ENCODE measurements around the gene TGM2.

TGM2 gene

GRCh38 chr20:38138086-38138778, 26.8 kb downstream of the TGM2 start:
- no peak overlapping the region for H3K4me3 ChIP-seq (ENCODE audit: low read depth, low read length)
- H3K79me1 ChIP-seq (ENCODE audit: low read length): peaks cover 16% of the 10 kb centered on the region
- H3K4ac ChIP-seq (ENCODE audit: low read depth, low read length): no peak overlapping the region
- no peak overlapping the region for H3K14ac ChIP-seq (ENCODE audit: low read length)
- H3K27me3 ChIP-seq (ENCODE audit: insufficient read depth, low read length): no peaks in the 10 kb centered on the region
- H3K18ac ChIP-seq (ENCODE audit: low read length): no peak overlapping the region
- no peak overlapping the region for H3K27ac ChIP-seq (ENCODE audit: low read depth, low read length)
- peaks cover 16 to 30% of the 10 kb centered on the region in 2 experiments for H3K4me1 ChIP-seq (ENCODE audit: control insufficient read depth in 1 of 2, insufficient read depth in 2 of 2, low read length in 2 of 2)
- H4K12ac ChIP-seq (ENCODE audit: low read depth, low read length): no peak overlapping the region
- no peak overlapping the region for H2BK120ac ChIP-seq (ENCODE audit: insufficient read depth, low read length, poor library complexity)
- H4K91ac ChIP-seq (ENCODE audit: low read depth, low read length): no peak overlapping the region
- no CpG with 5 or more reads among the region's 15 CpGs for WGBS (ENCODE audit: extremely low coverage, insufficient coverage, insufficient read length)
- H3K9ac ChIP-seq (ENCODE audit: low read length): no peak overlapping the region
- no peak overlapping the region for H4K8ac ChIP-seq (ENCODE audit: low read depth, low read length)
- peaks cover 52 to 70% of the 10 kb centered on the region in 2 experiments for H3K36me3 ChIP-seq (ENCODE audit: control insufficient read depth in 1 of 2, insufficient read depth in 2 of 2, low read length in 2 of 2)
- H3K4me2 ChIP-seq (ENCODE audit: low read length): no peak overlapping the region
- no peak overlapping the region for H2BK12ac ChIP-seq (ENCODE audit: low read length)
- no peaks in the 10 kb centered on the region for H3K79me2 ChIP-seq (ENCODE audit: control insufficient read depth, insufficient read depth, low read length, poor library complexity)
- H3K23ac ChIP-seq (ENCODE audit: low read length): no peak overlapping the region
- no peak for DNase-seq
- no peak overlapping the region for H2BK5ac ChIP-seq (ENCODE audit: low read depth, low read length, poor library complexity)
- peak overlapping the region; percentile 38 for H2AK5ac ChIP-seq (ENCODE audit: low read length)
- no peak overlapping the region for H2AFZ ChIP-seq (ENCODE audit: insufficient read depth, low read length, poor library complexity)
- peaks cover 9% of the 10 kb centered on the region for H3K9me3 ChIP-seq (ENCODE audit: insufficient read depth, low read depth, low read length)

- Histone ChIP-seq H3K27ac (ENCODE audit: low read depth, low read length) (no peak overlapping the region), H2AFZ (ENCODE audit: insufficient read depth, low read length, poor library complexity) (no peak overlapping the region), H3K27me3 (ENCODE audit: insufficient read depth, low read length) (no peaks in the 10 kb centered on the region), H3K79me2 (ENCODE audit: control insufficient read depth, insufficient read depth, low read length, poor library complexity) (no peaks in the 10 kb centered on the region), H4K12ac (ENCODE audit: low read depth, low read length) (no peak overlapping the region), H3K4me3 (ENCODE audit: low read depth, low read length) (no peak overlapping the region), H3K4me1 (ENCODE audit: control insufficient read depth in 1 of 2, insufficient read depth in 2 of 2, low read length in 2 of 2) (peaks cover 20 to 28% of the 10 kb centered on the region in 2 experiments), H4K91ac (ENCODE audit: low read depth, low read length) (no peak overlapping the region), H3K18ac (ENCODE audit: low read length) (no peak overlapping the region), H3K4ac (ENCODE audit: low read depth, low read length) (no peak overlapping the region), H4K8ac (ENCODE audit: low read depth, low read length) (no peak overlapping the region), H2BK5ac (ENCODE audit: low read depth, low read length, poor library complexity) (no peak overlapping the region), H2BK120ac (ENCODE audit: insufficient read depth, low read length, poor library complexity) (no peak overlapping the region), H3K9ac (ENCODE audit: low read length) (peak overlapping the region; percentile 28), H3K23ac (ENCODE audit: low read length) (no peak overlapping the region), H3K14ac (ENCODE audit: low read length) (no peak overlapping the region), H3K36me3 (ENCODE audit: control insufficient read depth in 1 of 2, insufficient read depth in 2 of 2, low read length in 2 of 2) (peaks cover 54 to 71% of the 10 kb centered on the region in 2 experiments), H2BK12ac (ENCODE audit: low read length) (no peak overlapping the region), H3K4me2 (ENCODE audit: low read length) (no peak overlapping the region), H3K9me3 (ENCODE audit: insufficient read depth, low read depth, low read length) (peaks cover 9% of the 10 kb centered on the region), H2AK5ac (ENCODE audit: low read length) (no peak overlapping the region), H3K79me1 (ENCODE audit: low read length) (peaks cover 18% of the 10 kb centered on the region)
- WGBS (ENCODE audit: extremely low coverage, insufficient coverage, insufficient read length): no CpG with 5 or more reads among the region's 11 CpGs
- no peak for DNase-seq
Measured at GRCh38 chr20:38137441-38138037, 27.5 kb downstream of the TGM2 start.

- no peak overlapping the region for H3K18ac ChIP-seq (ENCODE audit: low read length)
- H3K4ac ChIP-seq (ENCODE audit: low read depth, low read length): no peak overlapping the region
- H3K27me3 ChIP-seq (ENCODE audit: insufficient read depth, low read length): no peaks in the 10 kb centered on the region
- H2BK12ac ChIP-seq (ENCODE audit: low read length): no peak overlapping the region
- no peak overlapping the region for H3K27ac ChIP-seq (ENCODE audit: low read depth, low read length)
- no peak overlapping the region for H3K14ac ChIP-seq (ENCODE audit: low read length)
- H4K12ac ChIP-seq (ENCODE audit: low read depth, low read length): no peak overlapping the region
- no peak overlapping the region for H2BK5ac ChIP-seq (ENCODE audit: low read depth, low read length, poor library complexity)
- no peak overlapping the region for H2BK120ac ChIP-seq (ENCODE audit: insufficient read depth, low read length, poor library complexity)
- H2AK5ac ChIP-seq (ENCODE audit: low read length): no peak overlapping the region
- H3K4me2 ChIP-seq (ENCODE audit: low read length): no peak overlapping the region
- no peak overlapping the region for H3K9ac ChIP-seq (ENCODE audit: low read length)
- H3K79me1 ChIP-seq (ENCODE audit: low read length): peaks cover 20% of the 10 kb centered on the region
- H3K79me2 ChIP-seq (ENCODE audit: control insufficient read depth, insufficient read depth, low read length, poor library complexity): no peaks in the 10 kb centered on the region
- peaks cover 9% of the 10 kb centered on the region for H3K9me3 ChIP-seq (ENCODE audit: insufficient read depth, low read depth, low read length)
- no CpG with 5 or more reads among the region's 14 CpGs for WGBS (ENCODE audit: extremely low coverage, insufficient coverage, insufficient read length)
- DNase-seq: no peak
- H4K91ac ChIP-seq (ENCODE audit: low read depth, low read length): no peak overlapping the region
- H3K23ac ChIP-seq (ENCODE audit: low read length): no peak overlapping the region
- peaks cover 53 to 71% of the 10 kb centered on the region in 2 experiments for H3K36me3 ChIP-seq (ENCODE audit: control insufficient read depth in 1 of 2, insufficient read depth in 2 of 2, low read length in 2 of 2)
- no peak overlapping the region for H2AFZ ChIP-seq (ENCODE audit: insufficient read depth, low read length, poor library complexity)
- peak overlapping the region; percentile 44 for H3K4me3 ChIP-seq (ENCODE audit: low read depth, low read length)
- peaks cover 27 to 29% of the 10 kb centered on the region in 2 experiments for H3K4me1 ChIP-seq (ENCODE audit: control insufficient read depth in 1 of 2, insufficient read depth in 2 of 2, low read length in 2 of 2)
- no peak overlapping the region for H4K8ac ChIP-seq (ENCODE audit: low read depth, low read length)
Measured at GRCh38 chr20:38136421-38137245, 28.4 kb downstream of the TGM2 start.

GRCh38 chr20:38135651-38136420, 29.2 kb downstream of the TGM2 start:
- no CpG with 5 or more reads among the region's 28 CpGs for WGBS (ENCODE audit: extremely low coverage, insufficient coverage, insufficient read length)
- peak overlapping the region; percentile 63 for H3K27ac ChIP-seq (ENCODE audit: low read depth, low read length)
- H3K14ac ChIP-seq (ENCODE audit: low read length): peak overlapping the region; percentile 28
- peaks cover 51 to 70% of the 10 kb centered on the region in 2 experiments for H3K36me3 ChIP-seq (ENCODE audit: control insufficient read depth in 1 of 2, insufficient read depth in 2 of 2, low read length in 2 of 2)
- no peak overlapping the region for H3K4me2 ChIP-seq (ENCODE audit: low read length)
- H2BK12ac ChIP-seq (ENCODE audit: low read length): peak overlapping the region; percentile 10
- peaks cover 32 to 35% of the 10 kb centered on the region in 2 experiments for H3K4me1 ChIP-seq (ENCODE audit: control insufficient read depth in 1 of 2, insufficient read depth in 2 of 2, low read length in 2 of 2)
- H3K9me3 ChIP-seq (ENCODE audit: insufficient read depth, low read depth, low read length): peaks cover 7% of the 10 kb centered on the region
- no peaks in the 10 kb centered on the region for H3K27me3 ChIP-seq (ENCODE audit: insufficient read depth, low read length)
- no peak overlapping the region for H3K4ac ChIP-seq (ENCODE audit: low read depth, low read length)
- no peak overlapping the region for H2AFZ ChIP-seq (ENCODE audit: insufficient read depth, low read length, poor library complexity)
- no peaks in the 10 kb centered on the region for H3K79me2 ChIP-seq (ENCODE audit: control insufficient read depth, insufficient read depth, low read length, poor library complexity)
- H3K4me3 ChIP-seq (ENCODE audit: low read depth, low read length): no peak overlapping the region
- peak overlapping the region; percentile 6 for H2AK5ac ChIP-seq (ENCODE audit: low read length)
- H3K9ac ChIP-seq (ENCODE audit: low read length): no peak overlapping the region
- peak overlapping the region; percentile 4 for H3K18ac ChIP-seq (ENCODE audit: low read length)
- no peak overlapping the region for H4K8ac ChIP-seq (ENCODE audit: low read depth, low read length)
- no peak overlapping the region for H3K23ac ChIP-seq (ENCODE audit: low read length)
- DNase-seq: no peak
- peak overlapping the region; percentile 7 for H2BK120ac ChIP-seq (ENCODE audit: insufficient read depth, low read length, poor library complexity)
- H2BK5ac ChIP-seq (ENCODE audit: low read depth, low read length, poor library complexity): no peak overlapping the region
- no peak overlapping the region for H4K12ac ChIP-seq (ENCODE audit: low read depth, low read length)
- H4K91ac ChIP-seq (ENCODE audit: low read depth, low read length): peak overlapping the region; percentile 76
- H3K79me1 ChIP-seq (ENCODE audit: low read length): peaks cover 25% of the 10 kb centered on the region

Data from trophoblast cell (in vitro differentiated cells and primary cell).